ENCODE measurements around the gene TMEM222.

Gene TMEM222

GRCh38 chr1:27341525-27342252, 19.7 kb downstream of the TMEM222 start, which contains the start of gene SYTL1:
Gene SYTL1, plus strand, starts transcription at chr1:27342022. Its CDS starts 3,313 bp downstream, at chr1:27345335.
- DNase-seq (ENCODE audit: low read depth in 2 of 3, low spot score in 2 of 3) = peak in 1 of 3 experiments; percentile 52

DNA sequence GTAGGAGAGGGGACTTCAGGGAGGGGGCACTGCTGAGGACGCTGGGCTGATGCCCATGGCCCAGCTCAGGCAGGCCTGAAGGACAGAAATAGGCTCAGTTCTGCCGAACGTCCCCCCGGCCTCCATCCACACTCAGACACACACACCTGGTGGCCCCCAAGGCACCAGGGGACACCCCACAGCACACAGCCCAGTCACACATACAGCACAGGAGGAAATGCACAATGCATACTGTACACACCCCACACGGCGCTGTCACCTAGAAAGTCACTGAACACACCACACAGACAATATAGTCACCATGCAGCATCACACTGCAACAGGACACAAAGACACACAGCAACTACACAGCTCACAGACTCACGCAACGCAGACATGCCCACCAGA, 20.4 kb downstream of the TMEM222 start:
- no peak for DNase-seq (ENCODE audit: low read depth in 2 of 3, low spot score in 2 of 3)

GRCh38 chr1:27342778-27343638, 21.0 kb downstream of the TMEM222 start:
- no peak for DNase-seq (ENCODE audit: low read depth in 2 of 3, low spot score in 2 of 3)

DNA sequence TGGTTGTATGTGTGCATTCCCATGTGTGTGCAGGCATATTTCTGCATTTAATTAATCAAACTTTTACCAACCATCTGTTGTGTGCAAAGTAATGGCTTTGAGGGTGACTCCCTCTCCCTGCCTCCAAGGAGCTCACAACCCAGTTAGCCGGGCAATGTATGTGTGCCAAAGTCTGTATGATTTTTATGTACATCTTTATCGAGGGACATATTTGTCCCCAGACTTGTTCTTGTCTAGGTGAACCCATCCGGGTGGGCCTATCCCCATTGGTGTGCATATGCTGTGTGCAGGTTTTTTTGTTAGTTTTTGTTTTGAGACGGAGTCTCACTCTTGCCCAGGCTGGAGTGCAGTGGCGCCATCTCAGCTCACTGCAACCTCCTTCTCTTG, 21.7 kb downstream of the TMEM222 start:
- DNase-seq (ENCODE audit: low read depth in 2 of 3, low spot score in 2 of 3) = no peak

- DNase-seq (ENCODE audit: low read depth in 2 of 3, low spot score in 2 of 3) = no peak
Measured at GRCh38 chr1:27345272-27345671, 23.3 kb downstream of the TMEM222 start.

- DNase-seq (ENCODE audit: low read depth in 2 of 3, low spot score in 2 of 3) = no peak
Measured at GRCh38 chr1:27346357-27346756, 24.4 kb downstream of the TMEM222 start.

- DNase-seq (ENCODE audit: low read depth in 2 of 3, low spot score in 2 of 3) = no peak
Measured at GRCh38 chr1:27346991-27347624, 25.1 kb downstream of the TMEM222 start.

DNA sequence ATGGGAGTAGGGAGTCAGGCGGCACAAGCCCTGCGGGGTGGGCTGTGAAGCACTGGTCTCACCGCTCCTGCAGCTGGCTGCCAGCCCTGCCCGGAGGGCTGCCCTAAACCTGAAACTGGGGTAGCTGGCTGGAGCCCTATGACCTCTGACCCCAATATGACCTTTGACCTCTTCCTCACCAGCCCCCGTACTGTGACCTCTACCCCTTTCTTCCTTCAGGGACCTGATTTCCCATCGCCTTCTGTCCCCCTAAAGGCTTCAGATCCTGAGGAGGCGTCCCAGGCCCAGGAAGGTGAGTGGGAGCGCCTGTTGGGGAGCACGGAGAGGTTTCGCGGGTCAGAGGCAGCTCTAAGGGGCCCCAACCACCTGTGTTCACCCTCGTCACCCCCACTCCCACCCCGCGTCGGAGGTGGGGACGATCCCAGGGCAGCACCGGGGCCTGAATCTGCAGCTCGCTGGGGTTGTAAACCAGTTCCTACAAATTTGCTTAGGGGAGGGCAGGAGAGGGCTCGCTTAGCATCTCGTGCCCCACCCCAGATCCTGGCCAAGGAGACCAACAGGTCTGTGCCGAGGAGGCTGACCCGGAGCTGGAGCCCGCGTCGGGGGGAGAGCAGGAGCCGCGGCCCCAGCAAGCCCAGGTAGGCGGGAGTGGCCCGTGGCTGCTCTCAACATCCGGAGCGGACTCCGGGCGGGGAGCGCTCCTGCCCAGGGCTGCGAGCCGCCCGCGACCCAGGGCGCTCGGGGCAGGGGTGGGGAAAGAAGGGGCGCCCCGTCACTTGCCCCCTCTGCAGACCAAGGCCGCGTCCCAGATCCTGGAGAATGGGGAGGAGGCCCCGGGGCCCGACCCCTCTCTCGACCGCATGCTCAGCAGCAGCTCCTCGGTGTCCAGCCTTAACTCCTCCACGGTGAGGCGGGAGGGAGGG, 27.2 kb downstream of the TMEM222 start:
- DNase-seq (ENCODE audit: low read depth in 2 of 3, low spot score in 2 of 3) = no peak

GRCh38 chr1:27349784-27350662, 28.1 kb downstream of the TMEM222 start:
- no peak for DNase-seq (ENCODE audit: low read depth in 2 of 3, low spot score in 2 of 3)

DNA sequence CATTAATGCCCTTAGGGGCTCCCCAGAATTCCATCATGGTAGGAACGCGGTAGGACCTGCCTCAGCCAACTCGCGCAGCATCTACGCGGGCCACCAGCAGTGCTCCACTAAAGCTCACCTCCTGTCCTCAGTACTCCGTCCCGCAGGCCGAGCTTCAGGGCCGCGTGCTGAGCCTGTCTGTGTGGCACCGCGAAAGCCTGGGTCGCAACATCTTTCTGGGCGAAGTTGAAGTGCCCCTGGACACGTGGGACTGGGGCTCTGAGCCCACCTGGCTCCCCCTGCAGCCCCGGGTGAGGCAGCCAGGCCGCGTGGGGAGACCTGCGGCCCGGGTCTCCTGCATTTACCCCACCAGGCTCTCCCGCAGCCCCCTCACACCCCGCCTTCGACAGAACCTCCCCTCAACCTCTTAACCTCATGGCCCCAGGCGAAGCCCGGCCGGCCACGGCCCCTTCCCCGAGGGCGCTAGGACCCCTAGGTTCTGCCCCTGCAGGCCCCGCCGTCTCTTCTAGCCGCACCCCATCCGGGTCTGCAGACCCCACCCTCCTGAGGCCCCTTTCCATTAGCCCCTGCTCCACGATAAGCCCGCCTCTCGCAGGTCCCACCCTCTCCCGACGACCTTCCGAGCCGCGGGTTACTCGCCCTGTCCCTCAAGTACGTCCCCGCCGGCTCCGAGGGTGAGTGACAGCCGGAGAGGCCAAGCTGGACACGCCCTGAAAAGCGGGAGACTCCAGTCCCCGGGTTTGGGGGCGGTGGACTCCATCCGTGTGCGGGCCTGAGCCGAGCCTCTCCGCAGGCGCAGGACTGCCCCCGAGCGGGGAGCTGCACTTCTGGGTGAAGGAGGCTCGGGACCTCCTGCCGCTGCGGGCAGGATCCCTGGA, 28.9 kb downstream of the TMEM222 start:
- no peak for DNase-seq (ENCODE audit: low read depth in 2 of 3, low spot score in 2 of 3)

GRCh38 chr1:27351541-27352107, 29.7 kb downstream of the TMEM222 start:
- DNase-seq (ENCODE audit: low read depth in 2 of 3, low spot score in 2 of 3) = no peak

GRCh38 chr1:27353166-27353565, 31.2 kb downstream of the TMEM222 start:
- DNase-seq (ENCODE audit: low read depth in 2 of 3, low spot score in 2 of 3) = no peak

DNA sequence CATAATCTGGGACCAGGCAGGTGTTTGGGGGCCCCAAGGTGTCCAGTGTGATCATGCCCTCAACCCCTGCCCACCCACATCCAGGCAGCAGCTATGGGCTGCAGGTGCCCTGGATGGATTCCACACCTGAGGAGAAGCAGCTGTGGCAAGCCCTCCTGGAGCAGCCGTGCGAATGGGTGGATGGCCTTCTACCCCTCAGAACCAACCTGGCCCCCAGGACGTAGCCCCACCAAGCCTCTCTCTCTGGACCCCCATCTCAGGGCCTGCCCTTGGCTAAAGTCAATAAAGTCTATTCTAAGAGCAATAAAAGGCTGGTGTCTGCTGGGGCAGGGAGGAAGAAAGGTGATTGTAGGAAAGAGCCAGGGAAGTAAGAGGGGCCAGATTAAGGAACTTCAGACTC, 31.7 kb downstream of the TMEM222 start:
- DNase-seq (ENCODE audit: low read depth in 2 of 3, low spot score in 2 of 3) = no peak

DNA sequence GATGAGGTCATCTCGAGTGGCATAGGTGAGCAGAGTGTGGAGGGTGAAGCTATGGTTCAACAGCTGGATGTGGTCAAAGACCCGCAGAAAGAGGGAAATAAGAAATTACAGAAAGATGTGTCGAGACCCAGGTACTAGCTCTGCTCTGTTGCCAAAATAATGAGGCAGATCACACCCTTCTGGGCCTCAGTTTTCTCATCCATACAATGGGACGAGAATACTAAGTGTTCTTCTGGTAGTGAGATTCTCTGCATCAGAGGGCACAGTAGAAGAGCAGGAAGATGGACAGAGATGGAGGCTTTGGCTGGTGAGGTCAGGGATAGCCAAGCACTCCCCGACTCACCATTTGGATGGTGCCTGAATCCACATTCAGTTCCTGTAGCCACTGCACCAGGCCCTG, 33.7 kb downstream of the TMEM222 start:
- no peak for DNase-seq (ENCODE audit: low read depth in 2 of 3, low spot score in 2 of 3)

DNA sequence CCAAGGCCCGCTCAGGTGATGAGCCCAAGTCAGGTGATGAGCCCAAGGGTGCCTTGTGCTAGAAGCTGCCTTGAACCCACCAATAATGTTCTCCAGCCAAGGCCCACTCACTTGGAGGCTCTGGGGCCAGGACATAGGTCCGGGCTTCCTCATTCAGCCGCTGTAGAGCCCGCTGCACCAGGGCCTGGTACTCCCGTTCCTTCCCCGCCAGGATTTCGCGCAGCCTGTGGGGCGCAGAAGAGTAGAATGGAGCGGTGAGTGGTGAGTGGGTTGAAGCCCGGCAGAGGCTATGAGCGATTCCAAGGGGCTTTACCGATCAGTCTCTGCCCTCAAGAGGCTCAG, 34.3 kb downstream of the TMEM222 start:
- no peak for DNase-seq (ENCODE audit: low read depth in 2 of 3, low spot score in 2 of 3)

DNA sequence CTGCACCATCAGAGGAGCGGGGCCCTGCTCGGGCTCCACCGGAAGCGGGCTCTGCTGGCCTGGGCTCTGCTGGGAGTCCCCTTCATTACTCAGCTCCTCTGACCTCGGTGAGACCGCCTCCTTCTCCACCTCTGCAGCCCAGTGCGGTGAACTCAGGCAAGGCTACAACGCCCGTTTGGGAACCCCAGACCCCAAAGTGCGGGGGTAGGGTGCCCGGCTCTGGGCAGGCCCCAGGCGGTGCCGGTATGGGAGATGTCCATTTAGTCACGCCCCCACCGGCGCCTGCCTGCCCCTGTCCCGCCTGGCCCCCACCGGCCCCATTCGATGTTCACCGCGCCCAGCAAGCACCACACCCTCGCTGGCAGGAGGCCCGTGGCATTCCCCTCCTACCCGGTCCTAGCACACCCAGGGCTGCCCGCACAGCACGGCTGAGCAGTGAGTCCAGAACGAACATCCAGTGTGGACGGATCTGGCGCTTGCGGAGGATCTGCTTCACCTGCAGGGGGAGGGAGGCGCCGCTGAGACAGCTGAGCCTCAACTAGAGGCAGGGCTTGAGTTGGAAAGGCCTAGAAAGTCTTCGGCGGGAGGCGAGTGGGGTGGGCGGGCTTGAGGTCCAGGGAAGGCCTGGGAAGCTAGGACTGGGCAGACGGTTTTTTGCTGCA, 34.8 kb downstream of the TMEM222 start:
- no peak for DNase-seq (ENCODE audit: low read depth in 2 of 3, low spot score in 2 of 3)

DNA sequence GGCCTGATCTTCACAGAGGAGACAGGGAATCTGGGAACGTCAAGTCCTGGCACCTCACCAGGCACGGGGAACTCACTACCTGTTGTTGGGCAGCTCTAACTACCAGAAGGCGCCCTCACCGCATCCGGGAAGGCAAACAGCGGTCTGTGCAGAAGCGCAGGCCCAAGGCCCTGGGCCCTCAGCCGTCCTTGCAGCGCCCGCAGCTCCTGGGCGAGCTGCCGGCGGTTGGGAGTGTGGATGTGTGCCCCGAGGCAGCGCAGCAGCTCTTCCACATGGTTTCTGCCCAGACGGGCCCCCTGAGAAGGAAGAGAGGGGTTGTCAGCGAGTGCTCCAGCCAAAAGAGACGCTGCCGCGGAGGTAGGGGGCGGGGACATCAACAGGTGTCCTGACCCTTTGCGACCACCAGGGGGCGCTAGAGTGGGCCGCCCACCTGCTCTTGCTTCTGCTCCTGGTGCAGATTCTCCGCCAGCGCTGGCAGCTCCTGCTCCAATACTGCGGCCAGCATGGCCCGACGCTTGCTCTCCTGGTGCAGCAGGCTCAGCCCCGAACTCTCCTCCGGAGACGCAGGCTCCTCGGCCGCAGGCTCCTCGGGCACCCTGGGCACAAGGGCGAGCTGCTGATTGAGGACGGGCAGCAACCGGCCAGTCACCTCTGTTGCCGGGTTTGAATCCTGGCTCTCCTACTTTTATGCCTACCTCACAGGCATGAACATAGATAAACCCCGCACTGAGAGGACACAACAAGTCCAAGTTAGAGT, 35.5 kb downstream of the TMEM222 start:
- DNase-seq (ENCODE audit: low read depth in 2 of 3, low spot score in 2 of 3) = peak in 2 of 3 experiments; percentile 59 to 83

Measured in activated CD8-positive, alpha-beta memory T cell treated with anti-CD3 and anti-CD28 coated beads for 48 hours (primary cell).